GM15510 (cell line): ENCODE measurements around the gene RSPRY1.

Experiments
- POLR2A ChIP-seq: IDR thresholded peaks from 3 replicates; pipeline ENCODE4 v1.6.1; 2011; ENCODE audit warnings: borderline replicate concordance; ENCODE audit not compliant: insufficient read length; ENCODE audit errors: extremely low read depth

Gene RSPRY1

GRCh38 chr16:57279780-57280638 is 93.9 kb downstream of the RSPRY1 start:
- TF ChIP-seq POLR2A, result no peak

- TF ChIP-seq POLR2A, result no peak
These were observed 95.7 kb downstream of the RSPRY1 start for GRCh38 chr16:57281791-57282190.

GRCh38 chr16:57282510-57283213 is 96.5 kb downstream of the RSPRY1 start:
- TF ChIP-seq POLR2A, result no peak

GRCh38 chr16:57283214-57283958 is 97.3 kb downstream of the RSPRY1 start:
- no peak for TF ChIP-seq POLR2A

GRCh38 chr16:57283959-57284208 is 97.8 kb downstream of the RSPRY1 start:
- TF ChIP-seq POLR2A, result no peak

DNA sequence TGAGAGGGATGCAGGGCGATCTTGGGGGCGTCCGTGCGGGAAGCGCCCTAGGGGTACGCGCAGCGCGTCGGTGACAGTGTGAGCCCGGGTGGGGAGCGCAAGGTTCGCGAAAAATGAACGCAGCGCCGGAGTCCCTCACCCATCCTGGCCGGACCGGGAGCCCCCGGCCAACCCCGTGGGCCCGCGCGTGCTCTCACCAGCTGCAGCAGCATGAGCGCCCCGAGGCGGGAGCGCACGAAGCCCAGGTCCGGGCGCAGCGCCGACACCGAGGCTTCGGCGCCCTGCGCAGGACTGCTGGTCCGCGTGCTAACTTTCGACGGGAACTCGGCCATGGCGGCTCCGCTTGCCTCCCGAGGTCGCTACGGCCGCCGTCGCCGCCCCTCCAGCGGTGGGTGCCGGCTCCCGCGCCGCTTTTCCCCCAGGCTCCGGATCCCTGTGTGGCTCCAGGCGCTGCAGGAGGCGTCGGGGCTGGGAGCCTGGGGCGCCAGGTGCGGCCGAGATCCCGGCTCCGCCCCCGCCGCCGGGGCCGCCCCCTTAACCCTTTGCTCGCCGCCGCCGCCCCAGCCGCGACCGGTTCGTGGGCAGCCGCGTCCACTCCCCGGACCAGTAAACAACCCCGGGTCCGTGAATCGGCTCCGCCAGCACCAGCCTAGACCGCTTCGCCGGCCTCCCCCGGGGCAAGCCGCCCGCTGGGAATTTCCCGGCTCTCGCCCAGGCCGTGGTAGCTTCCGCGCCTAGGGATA is 98.3 kb downstream of the RSPRY1 start, which contains the start of gene PLLP:
TSS of gene PLLP (minus strand) at position 464 of the 743 bp plus-strand sequence. CDS start at position 332, 132 bp downstream.
- no peak for TF ChIP-seq POLR2A

- TF ChIP-seq POLR2A, result no peak
These were observed 98.8 kb downstream of the RSPRY1 start for GRCh38 chr16:57284952-57285363.

- no peak for TF ChIP-seq POLR2A
These were observed 99.2 kb downstream of the RSPRY1 start for GRCh38 chr16:57285379-57285778.

DNA sequence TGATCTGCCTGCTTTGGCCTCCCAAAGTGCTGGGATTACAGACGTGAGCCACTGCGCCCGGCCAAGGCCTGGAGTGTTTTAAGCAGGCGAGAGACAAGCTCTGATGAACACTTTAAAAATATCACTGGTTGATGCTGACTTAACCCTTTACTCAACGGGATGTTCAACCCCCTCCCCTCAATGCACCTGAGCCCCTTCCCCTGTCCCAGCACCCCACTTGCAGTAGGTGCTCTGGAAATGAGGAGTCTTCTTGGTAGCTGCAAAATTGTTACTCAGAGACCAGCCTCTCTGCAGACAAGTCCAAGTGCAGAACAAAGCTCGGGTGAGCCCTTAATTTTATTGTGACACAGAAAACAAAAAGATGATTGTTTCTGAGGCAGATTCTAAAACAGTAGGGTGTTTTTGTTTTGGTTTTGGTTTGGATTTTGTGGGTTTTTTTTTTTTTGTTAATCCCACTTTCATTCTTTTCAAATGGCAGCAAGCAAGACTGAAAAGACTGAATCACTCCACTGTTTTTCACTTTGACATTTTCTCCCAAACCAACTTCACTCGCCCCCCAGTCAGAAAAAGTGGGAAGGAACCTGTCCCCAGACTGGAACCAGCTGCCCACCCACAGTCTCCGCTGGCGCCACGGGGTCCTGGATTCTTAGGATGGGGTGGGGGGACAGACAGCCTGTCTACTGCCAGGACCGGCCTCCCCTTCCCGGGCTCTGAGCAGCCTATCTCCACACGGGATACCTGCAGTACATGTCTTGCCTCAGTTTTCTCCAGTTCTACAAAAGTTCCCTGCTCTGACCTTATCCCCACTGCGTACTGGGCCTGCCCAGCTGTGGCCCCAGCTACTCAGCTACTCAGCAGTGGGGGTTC is 103.5 kb downstream of the RSPRY1 start:
- no peak for TF ChIP-seq POLR2A
